B cell (primary cell): Measurements from ENCODE around the gene BEX3. TPM values are rescaled to one million over a fixed set of nuclear protein-coding genes. Genes with fewer than 3 reads are reported as not detected.

Source experiments
- ATAC-seq: fragments of 200-7000 bp; cut with Tn5 transposase; one replicate; pipeline ENCODE4 v1.10.0; 2021; ENCODE audit warnings: low read depth, mild to moderate bottlenecking, moderate number of reproducible peaks, moderate library complexity
- CTCF ChIA-PET: fragments of 350-600 bp; sonication (Branson Sonifier 250); formaldehyde crosslinking; loops from one replicate; lab custom pipeline; 2021; ENCODE audit warnings: antibody characterized with exemption, inconsistent platforms; lab: Charles Lee
- POLR2A ChIA-PET: fragments of 350-600 bp; sonication (Branson Sonifier 250); formaldehyde crosslinking; loops from one replicate; lab custom pipeline; 2021; ENCODE audit warnings: antibody characterized with exemption; lab: Charles Lee
- DNase-seq: peaks from one replicate; pipeline ENCODE4 v3.0.0; 2013
- H2AFZ ChIP-seq: 2 replicates; pipeline ENCODE4 v1.6.1; 2012; ENCODE audit warnings: mild to moderate bottlenecking, low read depth, low read length; ENCODE audit not compliant: insufficient read depth, poor library complexity, severe bottlenecking
- H3K27ac ChIP-seq, 2 donors: 1 replicate in 1 of 2; 2 replicates in 1 of 2; pipeline ENCODE4 v1.5.1; 2012 to 2013; ENCODE audit warnings: low read length in 2 of 2, mild to moderate bottlenecking in 2 of 2, moderate library complexity in 1 of 2
- H3K27me3 ChIP-seq, 4 experiments: fragments of 200-600 bp in 1 of 4; sonication (generic) in 1 of 4; replicated peaks in 1 of 4; 1 replicate in 2 of 4; 2 replicates in 2 of 4; pipeline versions ENCODE4 v1.6.1 to v1.7.0; 2013 to 2016; ENCODE audit warnings: low read length in 3 of 4, mild to moderate bottlenecking in 2 of 4, mixed read lengths in 1 of 4, moderate library complexity in 1 of 4; ENCODE audit not compliant: insufficient read depth in 4 of 4, control insufficient read depth in 3 of 4; ENCODE audit errors: control extremely low read depth in 1 of 4
- H3K36me3 ChIP-seq, 2 experiments: replicated peaks in 1 of 2; 1 replicate in 1 of 2; 2 replicates in 1 of 2; pipeline versions ENCODE4 v1.6.1 to v1.7.1; 2013; ENCODE audit warnings: low read length in 1 of 2; ENCODE audit not compliant: insufficient read depth in 2 of 2, control insufficient read depth in 1 of 2; ENCODE audit errors: control extremely low read depth in 1 of 2, extremely low read depth in 1 of 2
- H3K4me1 ChIP-seq, 2 donors: fragments of 200-600 bp in 1 of 2; sonication (generic) in 1 of 2; 1 replicate in 1 of 2; 2 replicates in 1 of 2; pipeline versions ENCODE4 v1.5.1 to v1.6.1; 2013 to 2017; ENCODE audit warnings: low read length in 2 of 2; ENCODE audit not compliant: control insufficient read depth in 2 of 2, insufficient read depth in 2 of 2
- H3K4me2 ChIP-seq: replicated peaks from 2 replicates; pipeline ENCODE3; 2012; ENCODE audit warnings: mild to moderate bottlenecking, low read depth, low read length; ENCODE audit not compliant: poor library complexity, severe bottlenecking
- H3K4me3 ChIP-seq, 5 experiments: fragments of 200-600 bp in 1 of 5; sonication (generic) in 1 of 5; 1 replicate in 3 of 5; 2 replicates in 2 of 5; pipeline versions ENCODE4 v1.5.1 to v1.7.0; 2011 to 2016; ENCODE audit warnings: low read length in 4 of 5, mild to moderate bottlenecking in 4 of 5, low read depth in 2 of 5, control low read depth in 1 of 5, moderate library complexity in 1 of 5; ENCODE audit not compliant: insufficient read depth in 1 of 5; ENCODE audit errors: control extremely low read depth in 1 of 5, extremely low read depth in 1 of 5
- H3K79me2 ChIP-seq: fragments of 200-600 bp; sonication (generic); one replicate; pipeline ENCODE4 v1.6.0; 2016; ENCODE audit warnings: low read length; ENCODE audit not compliant: control insufficient read depth, insufficient read depth
- H3K9ac ChIP-seq: fragments of 200-600 bp; sonication (generic); 2 replicates; pipeline ENCODE4 v1.6.1; 2017; ENCODE audit warnings: mild to moderate bottlenecking, low read length, moderate library complexity
- H3K9me3 ChIP-seq, 3 donors: one replicate each; pipeline versions ENCODE4 v1.6.1 to v1.7.1; 2013; ENCODE audit warnings: low read length in 2 of 3; ENCODE audit not compliant: control insufficient read depth in 2 of 3, insufficient read depth in 1 of 3; ENCODE audit errors: control extremely low read depth in 1 of 3
- H4K20me1 ChIP-seq: 2 replicates; pipeline ENCODE4 v1.6.0; 2012; ENCODE audit warnings: mild to moderate bottlenecking, low read length; ENCODE audit not compliant: insufficient read depth, control insufficient read depth, poor library complexity, severe bottlenecking
- H3K27ac Mint-ChIP-seq: one replicate; pipeline ENCODE4 v1.8.0; 2021; ENCODE audit warnings: mixed read lengths
- H3K27me3 Mint-ChIP-seq: one replicate; pipeline ENCODE4 v1.8.0; 2021; ENCODE audit warnings: mixed read lengths
- H3K4me1 Mint-ChIP-seq: one replicate; pipeline ENCODE4 v1.8.0; 2021; ENCODE audit warnings: mixed read lengths
- H3K4me3 Mint-ChIP-seq: one replicate; pipeline ENCODE4 v1.8.0; 2021; ENCODE audit warnings: mixed read lengths
- H3K9me3 Mint-ChIP-seq: one replicate; pipeline ENCODE4 v1.8.0; 2022; ENCODE audit warnings: mixed read lengths; ENCODE audit not compliant: insufficient read depth
- CTCF ChIP-seq: fragments of 200-600 bp; IDR thresholded peaks from one replicate; pipeline ENCODE4 v1.8.0; 2022; ENCODE audit warnings: antibody characterized with exemption, mild to moderate bottlenecking
- EZH2 ChIP-seq: IDR thresholded peaks from 2 replicates; pipeline ENCODE4 v1.6.1; 2012; ENCODE audit warnings: borderline replicate concordance, low read depth, mild to moderate bottlenecking, moderate library complexity, low read length; ENCODE audit not compliant: insufficient read depth, poor library complexity, severe bottlenecking
- WGBS: methylation state at CpG from one replicate; pipeline ENCODE4 v1.1.5; 2013; ENCODE audit warnings: missing lambda C conversion rate; ENCODE audit not compliant: insufficient coverage; 5-methylcytosine and 5-hydroxymethylcytosine counted together
- intact Hi-C: fragments of 100-400 bp; cut with micrococcal nuclease; formaldehyde crosslinking; loops from one replicate; pipeline ENCODE4 v1.10.0; 2022
- polyA plus RNA-seq: library from polyadenylated mRNA; depleted of rRNA; stranded (reverse); fragments of >200 nt; gene quantifications from 2 replicates; pipeline ENCODE4 v1.2.3, GENCODE V29; 2012
- total RNA-seq, 2 donors: library from RNA; stranded (reverse); fragments of 120-200 nt in 1 of 2; gene quantifications; 1 replicate in 1 of 2; 2 replicates in 1 of 2; pipeline versions ENCODE4 v1.2.3 to v1.2.4, GENCODE V29; 2013 to 2022

The BEX3 gene
- total and polyA plus RNA-seq, 2 donors (not counting 1 experiment from before 2014, with no cell fraction given): 0.37 to 1.7 TPM

GRCh38 chrX:103404231-103405008 is 28.1 kb downstream of the BEX3 start:
- 9% methylated on average over 7 of the region's 19 CpGs for WGBS
- H3K4me3 Mint-ChIP-seq: peak overlapping the region; percentile 88
- peak overlapping the region; percentile 59 for H2AFZ ChIP-seq
- peak overlapping the region; percentile 53 for H3K9ac ChIP-seq
- peaks cover 7% of the 10 kb centered on the region for H3K27me3 Mint-ChIP-seq
- peaks cover 0 to 3% of the 10 kb centered on the region in 2 donors for H3K4me1 ChIP-seq
- H3K9me3 Mint-ChIP-seq: no peaks in the 10 kb centered on the region
- H3K36me3 ChIP-seq: no peaks in the 10 kb centered on the region
- no peaks in the 10 kb centered on the region for H3K79me2 ChIP-seq
- H3K4me2 ChIP-seq: peak overlapping the region; percentile 61
- POLR2A ChIA-PET: no interaction called here
- ATAC-seq (peak; percentile 45), DNase-seq (peak; percentile 63)
- peak overlapping the region in 4 of 5 experiments; percentile 26 to 42 (median 38) for H3K4me3 ChIP-seq
- H3K27ac ChIP-seq: no peak overlapping the region
- H3K9me3 ChIP-seq: no peaks in the 10 kb centered on the region
- H3K27ac Mint-ChIP-seq: peak overlapping the region; percentile 53
- H4K20me1 ChIP-seq: no peaks in the 10 kb centered on the region
- intact Hi-C loops: no loop called here
- CTCF ChIA-PET: interaction anchor here (0.6 kb wide), 1 partner anchor 60 kb away, joined by 3 read pairs; no protein-coding TSS in a partner anchor
- no peak for TF ChIP-seq EZH2
- no peak for TF ChIP-seq CTCF
- H3K4me1 Mint-ChIP-seq: peaks cover 9% of the 10 kb centered on the region
- peaks cover 0 to 5% (median 0%) of the 10 kb centered on the region in 4 experiments for H3K27me3 ChIP-seq

- Mint-ChIP-seq H3K27me3 (peaks cover 7% of the 10 kb centered on the region), H3K9me3 (no peaks in the 10 kb centered on the region), H3K4me3 (peak overlapping the region; percentile 88), H3K4me1 (peaks cover 9% of the 10 kb centered on the region), H3K27ac (no peak overlapping the region)
- Histone ChIP-seq H3K4me2 (peak overlapping the region; percentile 61), H3K9me3 (no peaks in the 10 kb centered on the region), H3K27me3 (peaks cover 0 to 5% (median 0%) of the 10 kb centered on the region in 4 experiments), H3K79me2 (no peaks in the 10 kb centered on the region), H3K4me3 (peak overlapping the region in 4 of 5 experiments; percentile 26 to 42 (median 38)), H3K4me1 (peaks cover 0 to 3% of the 10 kb centered on the region in 2 donors), H3K9ac (peak overlapping the region; percentile 53), H2AFZ (peak overlapping the region; percentile 59), H3K36me3 (no peaks in the 10 kb centered on the region), H3K27ac (no peak overlapping the region), H4K20me1 (no peaks in the 10 kb centered on the region)
- WGBS: no CpG with 5 or more reads among the region's 7 CpGs
- no peak for TF ChIP-seq CTCF
- TF ChIP-seq EZH2: no peak
- intact Hi-C loops: no loop called here
- CTCF ChIA-PET: no interaction called here
- POLR2A ChIA-PET: no interaction called here
- DNase-seq: no peak
- ATAC-seq: no peak
These were observed 28.6 kb downstream of the BEX3 start for GRCh38 chrX:103405009-103405333.
